Measurements from ENCODE around the gene IFNL4.

DNA sequence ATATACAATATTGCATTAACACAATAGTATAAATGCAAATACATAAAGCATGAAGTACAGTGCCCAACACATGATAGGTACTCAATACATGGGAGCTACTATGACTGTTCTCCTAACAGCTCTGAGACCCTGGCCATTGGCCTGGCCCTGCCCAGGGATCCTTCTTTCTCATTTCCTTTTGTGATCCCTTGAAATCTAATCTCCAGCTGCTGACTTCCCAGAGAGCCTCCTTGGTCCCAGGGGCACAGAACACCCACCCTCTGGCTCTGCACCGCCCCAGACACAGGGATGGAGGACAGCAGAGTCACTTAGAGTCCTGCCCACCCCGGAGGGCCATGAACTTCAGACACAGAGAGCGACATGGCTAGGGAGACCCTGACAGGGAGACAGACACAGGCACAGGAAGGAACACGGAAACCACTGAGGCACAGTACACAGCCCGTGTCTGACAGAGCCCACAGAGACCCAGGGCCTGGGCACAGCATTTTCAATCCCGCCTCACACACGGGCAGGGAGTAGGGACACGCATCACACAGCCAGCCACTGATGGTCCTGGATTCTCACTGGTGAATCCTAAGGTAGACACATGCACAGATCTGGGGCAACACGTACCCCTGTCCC lies 40.4 kb downstream of the IFNL4 start:
- TF ChIP-seq CTCF (conservative IDR thresholded peaks at IDR 0.05 in 1 of 2, IDR thresholded peaks at IDR 0.05 in 1 of 2; ENCODE audit: low read depth in 1 of 2, low read length in 2 of 2) (no peak), EZH2 (IDR thresholded peaks at IDR 0.05; ENCODE audit: low read length, missing control alignments) (no peak)

Measured in fibroblast of lung (primary cell).